HG02623 (cell line): ENCODE data around the gene PLAGL2.
A peak's percentile ranks its signal among the peaks of the same experiment; 100 is the strongest.

Source experiments
- ATAC-seq: cut with Tn5 transposase; IDR thresholded peaks from one replicate; pipeline ENCODE4 v1.9.1; 2021; ENCODE audit warnings: moderate library complexity; ENCODE audit not compliant: unreplicated experiment

The PLAGL2 gene

GRCh38 chr20:32231847-32232246 is 24.3 kb upstream of the PLAGL2 start:
- no peak for ATAC-seq

- ATAC-seq: no peak
Observed at GRCh38 chr20:32231245-32231644, 23.7 kb upstream of the PLAGL2 start.

- ATAC-seq: no peak
Observed at GRCh38 chr20:32230707-32231106, 23.2 kb upstream of the PLAGL2 start.

- no peak for ATAC-seq
Observed at GRCh38 chr20:32229251-32229747, 21.8 kb upstream of the PLAGL2 start.

- no peak for ATAC-seq
Observed at GRCh38 chr20:32227744-32228688, 20.5 kb upstream of the PLAGL2 start.

GRCh38 chr20:32227306-32227705 is 19.8 kb upstream of the PLAGL2 start:
- ATAC-seq: no peak

GRCh38 chr20:32226391-32226790 is 18.8 kb upstream of the PLAGL2 start:
- ATAC-seq: no peak

GRCh38 chr20:32224463-32224862 is 16.9 kb upstream of the PLAGL2 start:
- ATAC-seq: no peak

GRCh38 chr20:32218156-32218900 is 10.8 kb upstream of the PLAGL2 start:
- ATAC-seq: no peak

GRCh38 chr20:32216179-32217142 is 8.9 kb upstream of the PLAGL2 start:
- no peak for ATAC-seq

GRCh38 chr20:32215729-32216128 is 8.2 kb upstream of the PLAGL2 start:
- no peak for ATAC-seq

- ATAC-seq: no peak
Observed at GRCh38 chr20:32215147-32215546, 7.6 kb upstream of the PLAGL2 start.

GRCh38 chr20:32213870-32214269 is 6.3 kb upstream of the PLAGL2 start:
- no peak for ATAC-seq

- ATAC-seq: no peak
Observed at GRCh38 chr20:32209850-32210605, 2.5 kb upstream of the PLAGL2 start.

GRCh38 chr20:32208499-32209154 is 1.1 kb upstream of the PLAGL2 start:
- no peak for ATAC-seq

GRCh38 chr20:32206760-32207625 is 550 bp downstream of the PLAGL2 start:
- ATAC-seq: peak; percentile 6

GRCh38 chr20:32205843-32206759 is 1.4 kb downstream of the PLAGL2 start:
- ATAC-seq: no peak
